ENCODE measurements around the gene CYP27B1.
"Not testable (repeated sequence)": the region's sequence is repeated elsewhere in the genome, so short reads cannot be mapped to it uniquely, and the experiment has no call there.

The CYP27B1 gene

DNA sequence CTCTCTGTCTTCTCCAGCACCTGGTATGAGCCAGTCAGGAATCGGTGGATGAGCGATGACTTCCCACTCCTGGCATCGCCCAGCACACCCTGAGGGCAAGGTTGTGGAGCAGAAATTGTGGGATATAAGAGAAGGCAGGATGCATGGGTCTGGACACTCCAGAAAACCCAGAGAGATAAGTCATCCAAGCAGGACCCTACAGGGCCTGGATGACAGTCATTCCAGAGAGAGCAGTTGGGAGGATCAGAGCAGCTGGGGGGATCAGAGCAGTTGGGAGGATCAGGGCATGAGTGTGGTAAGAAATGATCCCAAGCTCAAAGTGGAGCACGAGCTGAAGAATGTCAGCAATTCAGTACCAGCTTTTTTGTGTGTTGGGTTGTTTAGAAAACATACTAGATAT lies 32.3 kb downstream of the CYP27B1 start:
- DNase-seq, result no peak

DNA sequence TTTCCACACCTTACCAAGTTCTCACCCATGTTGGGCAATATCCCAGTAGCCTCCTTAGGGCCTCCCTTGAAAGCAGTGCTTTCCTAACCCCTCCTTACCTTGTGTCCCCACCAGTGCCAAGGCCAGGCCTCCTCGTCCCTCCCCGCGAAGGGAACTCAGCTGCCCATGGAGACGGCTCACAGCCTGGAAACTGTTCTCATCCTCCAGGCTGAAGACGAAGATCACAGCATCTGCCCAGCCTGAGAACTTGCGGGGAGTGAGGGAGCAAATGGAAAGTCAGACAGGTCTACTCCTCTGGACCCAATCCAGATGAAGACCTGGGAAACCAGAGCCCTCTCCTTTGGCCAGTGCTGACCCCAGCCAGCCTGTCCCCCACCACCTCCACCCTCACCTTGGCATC lies 33.0 kb downstream of the CYP27B1 start:
- DNase-seq, result peak; percentile 12

DNA sequence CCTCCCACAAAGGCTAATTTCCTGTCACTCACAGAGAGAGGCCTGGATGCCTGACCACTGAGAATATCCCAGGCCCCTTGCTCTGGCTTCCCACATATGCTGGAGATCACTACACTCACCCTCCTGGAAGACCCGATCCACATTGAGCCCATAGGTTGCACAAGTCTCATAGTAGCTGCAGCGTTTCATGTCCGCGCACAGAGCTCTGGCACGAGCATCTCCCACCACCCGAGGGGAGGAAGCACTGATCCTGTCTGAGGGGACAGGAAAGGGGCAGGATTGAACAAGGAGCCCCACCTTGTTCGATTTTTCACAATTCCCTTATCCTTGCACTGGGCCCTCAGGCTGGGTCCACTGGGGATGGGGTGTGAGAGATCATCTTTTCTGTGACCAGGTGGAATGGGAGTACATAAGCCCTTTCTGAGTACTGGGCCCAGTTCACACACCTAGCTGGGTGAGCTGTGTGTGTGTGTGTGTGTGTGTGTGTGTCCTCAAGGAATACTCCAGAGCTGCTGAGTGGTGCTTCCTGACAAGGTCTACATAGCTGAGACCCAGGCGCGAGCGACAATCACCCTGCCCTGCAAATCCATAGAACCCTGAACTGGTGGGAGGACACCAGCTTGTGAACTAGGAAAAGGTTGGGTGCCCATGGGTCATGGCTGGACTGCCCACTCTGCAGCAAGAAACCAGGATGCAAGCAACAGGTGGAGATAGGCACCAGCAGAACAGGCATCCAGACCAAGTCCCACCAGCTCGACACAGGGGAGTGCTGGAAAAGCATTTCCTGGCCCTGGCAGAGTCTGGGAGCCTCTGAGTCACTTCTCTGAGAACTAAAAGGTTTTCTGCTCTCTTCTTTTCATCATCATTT lies 33.9 kb downstream of the CYP27B1 start:
- DNase-seq, result no peak

DNA sequence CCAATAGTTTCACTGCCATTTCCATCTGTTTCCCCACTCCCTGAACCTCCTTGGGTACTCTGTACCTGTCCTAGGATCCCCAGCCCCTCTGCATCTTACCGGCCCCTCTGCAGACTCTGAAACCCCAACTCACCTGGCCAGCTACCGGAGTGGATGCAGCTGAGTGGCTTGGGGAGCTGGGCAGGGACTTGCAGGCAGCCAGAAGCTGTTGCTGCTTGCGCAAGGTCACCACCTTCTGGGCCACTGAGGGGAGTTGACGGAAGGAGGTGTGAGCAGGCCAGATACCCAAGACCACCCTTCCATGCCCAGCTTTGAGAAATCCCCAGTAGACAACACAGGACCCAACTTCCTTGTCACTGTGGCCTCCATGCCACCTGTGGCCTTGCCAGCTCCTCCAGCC lies 34.6 kb downstream of the CYP27B1 start:
- no peak for DNase-seq

DNA sequence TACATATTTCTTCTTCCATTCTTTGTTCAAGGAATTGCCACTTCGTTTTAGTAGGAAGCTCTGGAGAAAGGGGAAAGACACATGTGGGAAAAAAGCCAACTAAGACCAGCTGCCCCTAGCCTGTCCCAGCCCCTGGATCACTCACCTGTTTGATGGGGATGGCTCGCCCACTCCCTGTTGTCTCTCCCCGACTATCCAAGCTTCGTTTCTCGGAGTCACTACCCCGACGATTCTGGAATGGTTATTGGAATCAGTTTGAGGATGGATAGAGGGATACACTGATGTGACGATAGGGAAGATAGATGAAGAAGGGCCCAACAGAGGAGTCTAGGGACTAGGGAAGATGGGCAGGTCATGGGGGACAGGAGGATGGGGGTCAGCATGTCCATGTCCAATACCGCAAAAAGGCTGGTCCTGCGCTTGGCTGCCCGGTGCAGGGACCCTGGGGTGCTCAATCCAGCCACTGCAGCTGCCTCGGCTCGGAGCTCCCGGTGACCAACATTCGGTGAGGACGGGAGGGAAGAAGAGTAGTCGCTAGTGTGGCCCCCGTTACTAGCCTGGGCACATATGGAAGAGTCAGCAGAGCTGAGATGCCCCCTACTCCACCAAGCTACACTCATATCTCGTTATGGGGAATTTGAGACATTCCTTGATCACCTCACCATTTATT lies 35.3 kb downstream of the CYP27B1 start:
- DNase-seq, result no peak

- no peak for DNase-seq
Observed at GRCh38 chr12:57730336-57731067, 36.4 kb downstream of the CYP27B1 start.

DNA sequence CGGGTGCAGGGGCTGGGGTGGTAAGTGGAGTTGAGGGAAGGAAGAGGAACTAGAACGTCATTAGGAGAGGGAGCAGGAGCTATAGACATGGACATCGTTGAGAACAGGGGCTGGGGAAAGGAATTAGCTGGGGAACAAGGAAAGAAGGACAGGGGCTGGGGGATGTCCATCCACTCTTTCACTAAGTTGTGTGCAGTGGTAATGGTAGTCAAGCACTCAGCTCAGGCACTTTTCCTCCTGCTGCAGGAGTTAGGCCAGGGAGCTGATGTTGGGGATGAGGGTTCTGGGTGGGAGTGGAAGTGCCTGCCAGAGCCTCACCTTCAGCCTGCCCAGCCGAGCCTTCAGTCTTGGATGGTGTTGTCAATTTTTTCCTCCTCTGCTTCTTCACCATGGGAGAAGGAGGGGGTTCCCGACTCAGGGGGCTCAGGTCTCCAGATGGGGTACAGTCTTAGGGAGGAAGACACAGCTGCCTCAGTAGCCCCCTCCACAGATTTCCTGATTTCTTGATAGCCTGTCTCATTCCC lies 37.5 kb downstream of the CYP27B1 start:
- DNase-seq, result no peak

- DNase-seq, result no peak
Observed at GRCh38 chr12:57727758-57728395, 39.0 kb downstream of the CYP27B1 start.

- no peak for DNase-seq
Observed at GRCh38 chr12:57726884-57727757, 39.8 kb downstream of the CYP27B1 start.

DNA sequence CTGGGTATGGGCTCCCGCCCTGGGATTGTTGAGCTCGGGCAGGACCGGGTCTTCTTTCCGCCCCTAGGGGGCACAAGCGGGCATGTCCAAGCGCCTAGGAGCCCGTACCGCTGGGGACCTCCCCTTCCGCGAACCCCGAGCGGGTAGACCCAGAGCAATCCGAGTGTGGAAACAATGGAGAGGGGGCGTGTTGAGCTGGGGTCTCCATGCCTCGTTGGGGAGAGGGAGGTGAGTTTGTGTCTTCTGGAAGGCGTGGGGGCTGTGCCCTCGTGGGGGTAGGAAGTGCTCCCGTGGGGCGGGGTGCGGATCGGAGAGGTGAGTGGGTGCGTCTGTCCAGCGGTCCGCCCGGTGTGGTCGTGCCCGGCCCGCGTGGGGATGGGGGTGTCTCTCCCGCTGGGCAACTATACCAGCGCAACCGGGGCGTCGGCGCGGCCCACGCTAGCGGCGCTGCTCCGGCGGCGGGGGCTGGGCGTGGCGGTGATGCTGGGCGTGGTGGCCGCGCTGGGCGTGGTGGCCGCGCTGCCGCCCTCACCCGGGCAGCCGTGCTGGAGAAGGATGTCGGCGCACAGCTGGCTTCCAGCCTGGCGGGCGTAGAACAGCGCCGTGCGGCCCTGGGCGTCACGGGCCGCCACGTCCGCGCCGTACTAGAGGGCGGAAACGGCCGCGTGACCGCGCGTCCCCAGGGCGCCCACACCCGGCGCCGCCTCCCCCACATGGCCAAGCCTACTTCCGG lies 40.6 kb downstream of the CYP27B1 start:
- peak; percentile 83 for DNase-seq

DNA sequence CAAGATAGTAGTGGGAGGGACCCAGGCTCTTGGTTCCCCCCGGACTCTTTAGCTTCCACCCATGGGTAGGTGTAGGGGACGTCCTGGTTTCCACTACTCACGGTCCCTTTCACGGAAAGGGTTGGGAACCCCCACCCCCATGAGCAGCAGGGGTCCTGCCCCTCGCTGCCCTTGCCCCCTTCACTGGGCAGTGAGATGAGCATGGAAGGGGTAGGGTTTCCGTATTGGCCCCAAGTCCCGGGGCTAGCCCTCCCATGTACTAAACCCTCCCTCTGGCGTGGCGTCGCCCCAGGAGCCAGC lies 41.1 kb downstream of the CYP27B1 start:
- DNase-seq, result no peak

DNA sequence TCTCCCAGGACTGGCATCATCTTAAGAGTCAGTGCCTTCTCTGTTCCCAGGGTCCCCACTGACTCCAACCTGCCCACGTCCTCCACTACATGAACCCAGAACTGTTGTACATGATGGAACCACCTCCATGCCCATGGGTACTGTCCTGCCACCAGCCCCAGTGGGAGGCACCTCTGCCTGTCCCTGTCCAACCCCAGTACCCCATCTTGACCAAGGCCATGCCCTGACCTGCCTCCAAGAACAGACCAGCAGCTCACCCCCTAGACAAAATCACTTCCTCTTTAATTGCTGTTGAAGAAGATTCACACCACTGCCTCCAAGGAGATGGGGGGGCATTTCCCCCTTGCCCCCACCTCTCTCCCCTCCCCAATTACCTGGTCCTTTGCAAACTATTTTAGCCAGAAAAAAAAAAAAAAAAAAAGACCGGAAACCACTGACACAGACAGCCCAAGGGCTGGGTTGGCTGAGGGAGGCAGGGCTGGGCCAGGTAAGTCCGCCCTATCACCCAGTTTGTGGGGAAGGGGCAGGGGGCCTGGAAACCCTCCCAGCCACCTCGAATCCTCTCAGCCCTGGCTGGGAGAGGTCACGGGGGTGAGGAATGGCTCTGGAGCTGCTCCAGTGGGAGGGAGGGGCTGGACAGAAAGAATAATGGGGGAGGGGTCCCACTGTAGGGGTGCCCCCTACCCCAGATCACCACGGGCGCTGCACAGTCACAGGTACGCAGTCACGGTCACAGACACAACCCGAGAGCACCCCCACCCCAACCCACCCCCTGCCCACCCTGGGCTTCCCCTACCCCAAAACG lies 41.7 kb downstream of the CYP27B1 start:
- DNase-seq, result no peak

GRCh38 chr12:57724003-57724935 lies 42.6 kb downstream of the CYP27B1 start:
- no peak for DNase-seq

GRCh38 chr12:57723630-57723962 lies 43.3 kb downstream of the CYP27B1 start:
- no peak for DNase-seq

DNA sequence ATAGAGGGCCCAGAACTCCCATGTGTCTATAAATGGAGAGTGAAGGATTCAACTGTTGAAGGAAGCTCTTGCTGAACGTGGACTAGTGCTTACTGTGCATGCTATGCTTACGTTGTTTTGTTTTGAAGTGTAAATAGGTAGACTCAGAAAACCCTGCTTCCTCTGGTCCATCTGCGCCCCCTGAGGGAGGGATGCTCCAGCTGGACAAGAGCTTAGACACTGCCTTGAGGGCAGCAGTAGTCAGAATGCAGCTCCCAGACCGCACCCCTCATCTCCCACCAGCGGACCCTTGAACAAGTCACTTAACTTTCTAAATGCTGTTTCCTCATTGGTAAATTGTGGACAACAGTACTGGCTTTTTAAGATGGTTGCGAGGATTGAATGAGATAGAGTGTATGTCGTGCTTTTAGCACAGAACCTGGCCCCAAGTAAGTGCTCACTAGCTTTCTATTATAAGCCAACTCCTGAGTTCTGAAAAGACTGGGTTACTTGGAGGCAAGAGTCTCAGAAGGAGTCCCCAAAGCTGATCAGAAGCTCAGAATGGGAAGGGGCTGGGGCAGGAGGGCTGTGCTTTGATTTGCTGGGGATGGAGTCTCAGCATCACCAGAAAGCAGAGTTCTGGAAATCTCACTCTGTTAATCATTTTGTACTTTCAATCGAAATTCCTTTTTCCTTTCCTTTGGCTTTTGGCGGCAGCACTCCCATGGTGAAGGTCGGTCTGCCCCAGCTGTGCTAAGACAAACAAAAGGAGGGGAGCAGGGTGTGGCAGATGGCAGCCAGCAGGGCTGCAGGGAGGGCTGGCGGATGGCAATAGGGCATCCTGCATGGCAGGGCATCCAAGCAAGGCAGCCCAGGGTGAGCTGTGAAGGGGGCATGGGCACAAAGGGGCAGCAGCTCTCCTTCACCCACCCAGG lies 43.9 kb downstream of the CYP27B1 start:
- DNase-seq, result no peak

- DNase-seq, result not testable (repeated sequence)
Observed at GRCh38 chr12:57721846-57722608, 44.9 kb downstream of the CYP27B1 start.

Data from femur (tissue), 1 donor.